Sigmoid colon (tissue), 7 donors: Measurements from ENCODE around the gene SNX3. TPM values are rescaled to one million over a fixed set of nuclear protein-coding genes. Genes with fewer than 3 reads are reported as not detected.

Source experiments
- DNase-seq: peaks from one replicate; pipeline ENCODE4 v3.0.0-alpha.2; 2019
- H3K27ac ChIP-seq, 4 donors: fragments of 200-600 bp; sonication (generic); one replicate each; pipeline ENCODE4 v1.5.1; 2016 to 2019; ENCODE audit warnings: mild to moderate bottlenecking in 1 of 4
- H3K27me3 ChIP-seq, 3 donors: fragments of 200-600 bp; sonication (generic); one replicate each; pipeline ENCODE4 v1.5.1; 2019; ENCODE audit warnings: mild to moderate bottlenecking in 1 of 3
- H3K36me3 ChIP-seq, 4 donors: fragments of 200-600 bp; sonication (generic); one replicate each; pipeline ENCODE4 v1.5.1; 2016 to 2019
- H3K4me1 ChIP-seq, 4 donors: fragments of 200-600 bp; sonication (generic); one replicate each; pipeline ENCODE4 v1.5.1; 2017 to 2019
- H3K4me3 ChIP-seq, 4 donors: fragments of 200-600 bp; sonication (generic); one replicate each; pipeline ENCODE4 v1.5.1; 2017 to 2019; ENCODE audit warnings: mild to moderate bottlenecking in 2 of 4, moderate library complexity in 1 of 4
- H3K9me3 ChIP-seq, 4 donors: fragments of 200-600 bp in 3 of 4; sonication (generic) in 3 of 4; one replicate each; pipeline versions ENCODE4 v1.5.1 to v1.6.1; 2013 to 2019
- CTCF ChIP-seq, 4 experiments: fragments of 450-650 bp in 3 of 4; fragments of 200-600 bp in 1 of 4; IDR thresholded peaks; one replicate each; pipeline ENCODE4 v1.5.1; 2016 to 2019; ENCODE audit warnings: antibody characterized with exemption in 4 of 4, mild to moderate bottlenecking in 3 of 4, moderate library complexity in 2 of 4
- EP300 ChIP-seq, 4 donors: sonication (generic); formaldehyde crosslinking; IDR thresholded peaks; one replicate each; pipeline ENCODE4 v1.6.1; 2017; ENCODE audit warnings: antibody characterized with exemption in 4 of 4
- POLR2A ChIP-seq, 2 donors: fragments of 450-650 bp; IDR thresholded peaks; one replicate each; pipeline ENCODE4 v1.6.1; 2016; ENCODE audit warnings: antibody characterized with exemption in 2 of 2, mild to moderate bottlenecking in 2 of 2, moderate library complexity in 2 of 2
- POLR2AphosphoS5 ChIP-seq, 4 donors: sonication (generic); formaldehyde crosslinking; IDR thresholded peaks; one replicate each; pipeline ENCODE4 v1.6.1; 2017; ENCODE audit warnings: antibody characterized with exemption in 4 of 4
- WGBS, 2 donors: extraction: QIAGEN DNeasy Blood & Tissue Kit; methylation state at CpG; one replicate each; pipeline ENCODE4 v1.1.7; 2013; 5-methylcytosine and 5-hydroxymethylcytosine counted together
- intact Hi-C: fragments of 100-400 bp; cut with DNase I; formaldehyde crosslinking; loops from one replicate; pipeline ENCODE4 v1.15.1; 2023
- polyA plus RNA-seq, 3 donors: library from polyadenylated mRNA; stranded (reverse); fragments of 200-250 nt; gene quantifications; one replicate each; pipeline ENCODE4 v1.2.3, GENCODE V29; 2013
- total RNA-seq, 4 donors: library from RNA; depleted of rRNA; stranded (reverse); fragments of >200 nt; gene quantifications; one replicate each; pipeline ENCODE4 v1.1.0, GENCODE V29; 2016
- donor health status: healthy with polysubstance abuse.
- donor health status: Bipolar disorder and iron deficiency.
- donor health status: healthy.

The SNX3 gene
- total and polyA plus RNA-seq, 7 donors = 135 to 242 (median 220) TPM

- H3K36me3 ChIP-seq = peaks cover 0 to 41% (median 3%) of the 10 kb centered on the region in 4 donors
- 94 to 96% methylated on average over 5 of the region's 5 CpGs for WGBS, 2 donors
- H3K4me3 ChIP-seq = no peak overlapping the region
- no peaks in the 10 kb centered on the region for H3K4me1 ChIP-seq
- TF ChIP-seq POLR2A (IDR thresholded peaks at IDR 0.05) = no peak
- no peak for TF ChIP-seq POLR2AphosphoS5 (IDR thresholded peaks at IDR 0.05)
- no peak for TF ChIP-seq EP300 (IDR thresholded peaks at IDR 0.05)
- TF ChIP-seq CTCF (IDR thresholded peaks at IDR 0.05) = no peak
- H3K27ac ChIP-seq = no peak overlapping the region
- H3K27me3 ChIP-seq = no peaks in the 10 kb centered on the region
- no peaks in the 10 kb centered on the region for H3K9me3 ChIP-seq
- intact Hi-C loops = no loop called here
- DNase-seq = no peak
These were observed 51.1 kb downstream of the SNX3 start for GRCh38 chr6:108209738-108210137.

- no peak for DNase-seq
- intact Hi-C loops = no loop called here
- H3K4me3 ChIP-seq = no peak overlapping the region
- H3K36me3 ChIP-seq = peaks cover 0 to 26% (median 3%) of the 10 kb centered on the region in 4 donors
- 93 to 94% methylated on average over 4 of the region's 4 CpGs for WGBS, 2 donors
- TF ChIP-seq CTCF (IDR thresholded peaks at IDR 0.05) (no peak), POLR2A (IDR thresholded peaks at IDR 0.05) (no peak)
- H3K4me1 ChIP-seq = no peaks in the 10 kb centered on the region
- H3K27ac ChIP-seq = no peak overlapping the region
- H3K9me3 ChIP-seq = no peaks in the 10 kb centered on the region
- H3K27me3 ChIP-seq = no peaks in the 10 kb centered on the region
These were observed 53.8 kb downstream of the SNX3 start for GRCh38 chr6:108207013-108207412.

- TF ChIP-seq POLR2A (IDR thresholded peaks at IDR 0.05) = no peak
- TF ChIP-seq EP300 (IDR thresholded peaks at IDR 0.05) = no peak
- no peak for TF ChIP-seq POLR2AphosphoS5 (IDR thresholded peaks at IDR 0.05)
- TF ChIP-seq CTCF (IDR thresholded peaks at IDR 0.05) = no peak
- no peak overlapping the region for H3K27ac ChIP-seq
- no peaks in the 10 kb centered on the region for H3K4me1 ChIP-seq
- DNase-seq = no peak
- no peak overlapping the region for H3K4me3 ChIP-seq
- intact Hi-C loops = no loop called here
- 61 to 76% methylated on average over 14 of the region's 14 CpGs for WGBS, 2 donors
- H3K27me3 ChIP-seq = no peaks in the 10 kb centered on the region
- peaks cover 0 to 5% (median 2%) of the 10 kb centered on the region in 4 donors for H3K36me3 ChIP-seq
- no peaks in the 10 kb centered on the region for H3K9me3 ChIP-seq
These were observed 57.4 kb downstream of the SNX3 start for GRCh38 chr6:108203189-108204112.

- Histone ChIP-seq H3K27me3 (no peaks in the 10 kb centered on the region), H3K4me3 (no peak overlapping the region), H3K4me1 (no peaks in the 10 kb centered on the region), H3K9me3 (no peaks in the 10 kb centered on the region), H3K36me3 (no peaks in the 10 kb centered on the region), H3K27ac (no peak overlapping the region)
- DNase-seq = no peak
- WGBS, 2 donors = 58 to 80% methylated on average over 7 of the region's 7 CpGs
- no peak for TF ChIP-seq POLR2A (IDR thresholded peaks at IDR 0.05)
- no peak for TF ChIP-seq POLR2AphosphoS5 (IDR thresholded peaks at IDR 0.05)
- TF ChIP-seq EP300 (IDR thresholded peaks at IDR 0.05) = no peak
- TF ChIP-seq CTCF (IDR thresholded peaks at IDR 0.05) = no peak
- intact Hi-C loops = no loop called here
These were observed 60.2 kb downstream of the SNX3 start for GRCh38 chr6:108200631-108201030.
